ENCODE results near the gene MYOM1.

MYOM1 gene

GRCh38 chr18:3048820-3049349 is 170.9 kb downstream of the MYOM1 start:
- Histone ChIP-seq H4K8ac (ENCODE audit: low read depth, low read length) (no peak overlapping the region), H2BK120ac (ENCODE audit: insufficient read depth, low read length, poor library complexity) (no peak overlapping the region), H3K27ac (ENCODE audit: low read depth, low read length) (no peak overlapping the region), H3K36me3 (ENCODE audit: control insufficient read depth in 1 of 2, insufficient read depth in 2 of 2, low read length in 2 of 2) (no peaks in the 10 kb centered on the region), H3K14ac (ENCODE audit: low read length) (no peak overlapping the region), H3K79me1 (ENCODE audit: low read length) (no peaks in the 10 kb centered on the region), H3K9ac (ENCODE audit: low read length) (no peak overlapping the region), H4K91ac (ENCODE audit: low read depth, low read length) (no peak overlapping the region), H3K18ac (ENCODE audit: low read length) (no peak overlapping the region), H2AK5ac (ENCODE audit: low read length) (no peak overlapping the region), H2BK5ac (ENCODE audit: low read depth, low read length, poor library complexity) (no peak overlapping the region), H3K4me2 (ENCODE audit: low read length) (no peak overlapping the region), H2BK12ac (ENCODE audit: low read length) (no peak overlapping the region), H3K23ac (ENCODE audit: low read length) (no peak overlapping the region), H3K27me3 (ENCODE audit: insufficient read depth, low read length) (no peaks in the 10 kb centered on the region), H4K12ac (ENCODE audit: low read depth, low read length) (no peak overlapping the region), H3K79me2 (ENCODE audit: control insufficient read depth, insufficient read depth, low read length, poor library complexity) (no peaks in the 10 kb centered on the region), H3K4ac (ENCODE audit: low read depth, low read length) (no peak overlapping the region), H3K4me1 (ENCODE audit: control insufficient read depth in 1 of 2, insufficient read depth in 2 of 2, low read length in 2 of 2) (no peaks in the 10 kb centered on the region), H3K9me3 (ENCODE audit: insufficient read depth, low read depth, low read length) (no peaks in the 10 kb centered on the region), H3K4me3 (ENCODE audit: low read depth, low read length) (no peak overlapping the region), H2AFZ (ENCODE audit: insufficient read depth, low read length, poor library complexity) (no peak overlapping the region)
- no CpG with 5 or more reads among the region's 3 CpGs for WGBS (ENCODE audit: extremely low coverage, insufficient coverage, insufficient read length)
- no peak for DNase-seq

GRCh38 chr18:3048121-3048520 is 171.6 kb downstream of the MYOM1 start:
- H4K91ac ChIP-seq (ENCODE audit: low read depth, low read length) = no peak overlapping the region
- no peak overlapping the region for H2AK5ac ChIP-seq (ENCODE audit: low read length)
- H3K27ac ChIP-seq (ENCODE audit: low read depth, low read length) = no peak overlapping the region
- DNase-seq = no peak
- no peak overlapping the region for H3K23ac ChIP-seq (ENCODE audit: low read length)
- H2AFZ ChIP-seq (ENCODE audit: insufficient read depth, low read length, poor library complexity) = no peak overlapping the region
- no peaks in the 10 kb centered on the region for H3K9me3 ChIP-seq (ENCODE audit: insufficient read depth, low read depth, low read length)
- no peaks in the 10 kb centered on the region for H3K4me1 ChIP-seq (ENCODE audit: control insufficient read depth in 1 of 2, insufficient read depth in 2 of 2, low read length in 2 of 2)
- no peak overlapping the region for H4K8ac ChIP-seq (ENCODE audit: low read depth, low read length)
- no peak overlapping the region for H2BK5ac ChIP-seq (ENCODE audit: low read depth, low read length, poor library complexity)
- H3K14ac ChIP-seq (ENCODE audit: low read length) = no peak overlapping the region
- no peak overlapping the region for H3K18ac ChIP-seq (ENCODE audit: low read length)
- H3K4ac ChIP-seq (ENCODE audit: low read depth, low read length) = no peak overlapping the region
- no peaks in the 10 kb centered on the region for H3K79me2 ChIP-seq (ENCODE audit: control insufficient read depth, insufficient read depth, low read length, poor library complexity)
- no CpG with 5 or more reads among the region's 6 CpGs for WGBS (ENCODE audit: extremely low coverage, insufficient coverage, insufficient read length)
- H3K4me2 ChIP-seq (ENCODE audit: low read length) = no peak overlapping the region
- H3K4me3 ChIP-seq (ENCODE audit: low read depth, low read length) = no peak overlapping the region
- H3K27me3 ChIP-seq (ENCODE audit: insufficient read depth, low read length) = no peaks in the 10 kb centered on the region
- H3K79me1 ChIP-seq (ENCODE audit: low read length) = no peaks in the 10 kb centered on the region
- H3K36me3 ChIP-seq (ENCODE audit: control insufficient read depth in 1 of 2, insufficient read depth in 2 of 2, low read length in 2 of 2) = no peaks in the 10 kb centered on the region
- no peak overlapping the region for H2BK120ac ChIP-seq (ENCODE audit: insufficient read depth, low read length, poor library complexity)
- H2BK12ac ChIP-seq (ENCODE audit: low read length) = no peak overlapping the region
- H3K9ac ChIP-seq (ENCODE audit: low read length) = no peak overlapping the region
- H4K12ac ChIP-seq (ENCODE audit: low read depth, low read length) = no peak overlapping the region

- H3K23ac ChIP-seq (ENCODE audit: low read length) = no peak overlapping the region
- DNase-seq = no peak
- H4K12ac ChIP-seq (ENCODE audit: low read depth, low read length) = no peak overlapping the region
- no peaks in the 10 kb centered on the region for H3K9me3 ChIP-seq (ENCODE audit: insufficient read depth, low read depth, low read length)
- H2AK5ac ChIP-seq (ENCODE audit: low read length) = no peak overlapping the region
- no CpG with 5 or more reads among the region's 4 CpGs for WGBS (ENCODE audit: extremely low coverage, insufficient coverage, insufficient read length)
- no peaks in the 10 kb centered on the region for H3K36me3 ChIP-seq (ENCODE audit: control insufficient read depth in 1 of 2, insufficient read depth in 2 of 2, low read length in 2 of 2)
- H3K4me3 ChIP-seq (ENCODE audit: low read depth, low read length) = no peak overlapping the region
- H4K91ac ChIP-seq (ENCODE audit: low read depth, low read length) = no peak overlapping the region
- H2BK120ac ChIP-seq (ENCODE audit: insufficient read depth, low read length, poor library complexity) = no peak overlapping the region
- no peak overlapping the region for H3K9ac ChIP-seq (ENCODE audit: low read length)
- no peak overlapping the region for H3K18ac ChIP-seq (ENCODE audit: low read length)
- no peak overlapping the region for H3K4me2 ChIP-seq (ENCODE audit: low read length)
- no peaks in the 10 kb centered on the region for H3K79me1 ChIP-seq (ENCODE audit: low read length)
- no peak overlapping the region for H3K4ac ChIP-seq (ENCODE audit: low read depth, low read length)
- no peak overlapping the region for H2AFZ ChIP-seq (ENCODE audit: insufficient read depth, low read length, poor library complexity)
- H2BK12ac ChIP-seq (ENCODE audit: low read length) = no peak overlapping the region
- H4K8ac ChIP-seq (ENCODE audit: low read depth, low read length) = no peak overlapping the region
- no peaks in the 10 kb centered on the region for H3K4me1 ChIP-seq (ENCODE audit: control insufficient read depth in 1 of 2, insufficient read depth in 2 of 2, low read length in 2 of 2)
- H3K79me2 ChIP-seq (ENCODE audit: control insufficient read depth, insufficient read depth, low read length, poor library complexity) = no peaks in the 10 kb centered on the region
- no peaks in the 10 kb centered on the region for H3K27me3 ChIP-seq (ENCODE audit: insufficient read depth, low read length)
- H3K27ac ChIP-seq (ENCODE audit: low read depth, low read length) = no peak overlapping the region
- H3K14ac ChIP-seq (ENCODE audit: low read length) = no peak overlapping the region
- no peak overlapping the region for H2BK5ac ChIP-seq (ENCODE audit: low read depth, low read length, poor library complexity)
Measured at GRCh38 chr18:3046216-3046808, 173.5 kb downstream of the MYOM1 start.

GRCh38 chr18:3044931-3045698 is 174.7 kb downstream of the MYOM1 start:
- no peak overlapping the region for H3K4me2 ChIP-seq (ENCODE audit: low read length)
- no peak overlapping the region for H4K8ac ChIP-seq (ENCODE audit: low read depth, low read length)
- no peak overlapping the region for H3K14ac ChIP-seq (ENCODE audit: low read length)
- H2BK12ac ChIP-seq (ENCODE audit: low read length) = no peak overlapping the region
- no peak overlapping the region for H4K12ac ChIP-seq (ENCODE audit: low read depth, low read length)
- H2BK5ac ChIP-seq (ENCODE audit: low read depth, low read length, poor library complexity) = no peak overlapping the region
- no peak overlapping the region for H3K4ac ChIP-seq (ENCODE audit: low read depth, low read length)
- no peaks in the 10 kb centered on the region for H3K79me1 ChIP-seq (ENCODE audit: low read length)
- H3K9me3 ChIP-seq (ENCODE audit: insufficient read depth, low read depth, low read length) = no peaks in the 10 kb centered on the region
- no peak overlapping the region for H3K9ac ChIP-seq (ENCODE audit: low read length)
- H3K23ac ChIP-seq (ENCODE audit: low read length) = no peak overlapping the region
- H2AK5ac ChIP-seq (ENCODE audit: low read length) = no peak overlapping the region
- H3K36me3 ChIP-seq (ENCODE audit: control insufficient read depth in 1 of 2, insufficient read depth in 2 of 2, low read length in 2 of 2) = no peaks in the 10 kb centered on the region
- DNase-seq = peak in 1 of 2 donors; percentile 6
- H2BK120ac ChIP-seq (ENCODE audit: insufficient read depth, low read length, poor library complexity) = no peak overlapping the region
- WGBS (ENCODE audit: extremely low coverage, insufficient coverage, insufficient read length) = no CpG with 5 or more reads among the region's 12 CpGs
- H3K4me3 ChIP-seq (ENCODE audit: low read depth, low read length) = no peak overlapping the region
- H3K27ac ChIP-seq (ENCODE audit: low read depth, low read length) = no peak overlapping the region
- H3K4me1 ChIP-seq (ENCODE audit: control insufficient read depth in 1 of 2, insufficient read depth in 2 of 2, low read length in 2 of 2) = no peaks in the 10 kb centered on the region
- H3K79me2 ChIP-seq (ENCODE audit: control insufficient read depth, insufficient read depth, low read length, poor library complexity) = no peaks in the 10 kb centered on the region
- H2AFZ ChIP-seq (ENCODE audit: insufficient read depth, low read length, poor library complexity) = no peak overlapping the region
- no peak overlapping the region for H4K91ac ChIP-seq (ENCODE audit: low read depth, low read length)
- H3K18ac ChIP-seq (ENCODE audit: low read length) = no peak overlapping the region
- H3K27me3 ChIP-seq (ENCODE audit: insufficient read depth, low read length) = no peaks in the 10 kb centered on the region
